ENCODE measurements around the gene DAP. TPM values are rescaled to one million over a fixed set of nuclear protein-coding genes. Genes with fewer than 3 reads are reported as not detected.

The DAP gene
- total and polyA plus RNA-seq, 2 experiments from 2014 or later = 30.0 to 105 TPM

DNA sequence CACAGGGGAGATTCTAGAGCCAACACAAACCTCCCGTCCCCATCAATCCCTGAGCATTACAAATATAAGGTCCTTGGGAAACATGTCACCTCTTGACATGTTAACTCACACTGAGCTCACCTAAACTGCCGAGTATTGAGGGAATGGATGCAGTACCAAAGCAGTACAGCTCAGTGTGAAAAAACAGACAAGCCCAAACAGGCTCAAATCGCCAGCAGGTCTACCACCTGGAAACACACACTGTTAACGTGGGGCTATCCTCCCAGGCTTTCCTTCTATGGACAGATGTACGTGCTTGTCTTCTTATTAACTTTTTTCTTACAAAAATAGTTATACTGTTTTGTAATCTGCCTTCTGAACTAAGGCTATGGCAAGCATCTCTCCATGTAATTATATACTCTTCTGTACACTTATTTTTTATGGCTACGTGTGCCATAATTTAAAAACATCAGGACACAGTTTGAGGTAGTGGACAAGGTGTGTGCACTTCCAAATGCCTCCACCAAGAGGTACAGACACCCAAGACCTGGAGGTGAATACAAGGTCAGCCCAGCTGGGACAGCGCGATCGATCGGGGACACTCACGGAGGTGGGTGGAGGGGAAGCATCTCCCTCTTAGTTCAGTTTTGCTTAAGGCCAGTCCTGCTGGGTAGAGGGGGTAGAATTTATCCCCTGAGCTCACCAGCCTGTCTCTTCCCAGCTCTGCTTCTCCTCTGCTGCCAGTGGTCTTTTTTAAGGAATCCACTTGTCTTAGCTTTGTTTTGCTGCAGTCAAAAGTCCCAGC is 76.5 kb downstream of the DAP start:
- H3K36me3 ChIP-seq = peaks cover 3% of the 10 kb centered on the region
- H3K9me3 ChIP-seq (ENCODE audit: low read depth) = no peaks in the 10 kb centered on the region
- no peak for DNase-seq (ENCODE audit: low read depth in 1 of 2, low spot score in 1 of 2)
- TF ChIP-seq, protein P1, sequence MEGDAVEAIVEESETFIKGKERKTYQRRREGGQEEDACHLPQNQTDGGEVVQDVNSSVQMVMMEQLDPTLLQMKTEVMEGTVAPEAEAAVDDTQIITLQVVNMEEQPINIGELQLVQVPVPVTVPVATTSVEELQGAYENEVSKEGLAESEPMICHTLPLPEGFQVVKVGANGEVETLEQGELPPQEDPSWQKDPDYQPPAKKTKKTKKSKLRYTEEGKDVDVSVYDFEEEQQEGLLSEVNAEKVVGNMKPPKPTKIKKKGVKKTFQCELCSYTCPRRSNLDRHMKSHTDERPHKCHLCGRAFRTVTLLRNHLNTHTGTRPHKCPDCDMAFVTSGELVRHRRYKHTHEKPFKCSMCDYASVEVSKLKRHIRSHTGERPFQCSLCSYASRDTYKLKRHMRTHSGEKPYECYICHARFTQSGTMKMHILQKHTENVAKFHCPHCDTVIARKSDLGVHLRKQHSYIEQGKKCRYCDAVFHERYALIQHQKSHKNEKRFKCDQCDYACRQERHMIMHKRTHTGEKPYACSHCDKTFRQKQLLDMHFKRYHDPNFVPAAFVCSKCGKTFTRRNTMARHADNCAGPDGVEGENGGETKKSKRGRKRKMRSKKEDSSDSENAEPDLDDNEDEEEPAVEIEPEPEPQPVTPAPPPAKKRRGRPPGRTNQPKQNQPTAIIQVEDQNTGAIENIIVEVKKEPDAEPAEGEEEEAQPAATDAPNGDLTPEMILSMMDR (IDR thresholded peaks at IDR 0.05; ENCODE audit: low read depth, low read length) = no peak
- H3K27me3 ChIP-seq = no peaks in the 10 kb centered on the region
- H3K27ac ChIP-seq = no peak overlapping the region
- no peak overlapping the region for H3K4me3 ChIP-seq
- H3K4me1 ChIP-seq (ENCODE audit: low read depth) = no peaks in the 10 kb centered on the region

DNA sequence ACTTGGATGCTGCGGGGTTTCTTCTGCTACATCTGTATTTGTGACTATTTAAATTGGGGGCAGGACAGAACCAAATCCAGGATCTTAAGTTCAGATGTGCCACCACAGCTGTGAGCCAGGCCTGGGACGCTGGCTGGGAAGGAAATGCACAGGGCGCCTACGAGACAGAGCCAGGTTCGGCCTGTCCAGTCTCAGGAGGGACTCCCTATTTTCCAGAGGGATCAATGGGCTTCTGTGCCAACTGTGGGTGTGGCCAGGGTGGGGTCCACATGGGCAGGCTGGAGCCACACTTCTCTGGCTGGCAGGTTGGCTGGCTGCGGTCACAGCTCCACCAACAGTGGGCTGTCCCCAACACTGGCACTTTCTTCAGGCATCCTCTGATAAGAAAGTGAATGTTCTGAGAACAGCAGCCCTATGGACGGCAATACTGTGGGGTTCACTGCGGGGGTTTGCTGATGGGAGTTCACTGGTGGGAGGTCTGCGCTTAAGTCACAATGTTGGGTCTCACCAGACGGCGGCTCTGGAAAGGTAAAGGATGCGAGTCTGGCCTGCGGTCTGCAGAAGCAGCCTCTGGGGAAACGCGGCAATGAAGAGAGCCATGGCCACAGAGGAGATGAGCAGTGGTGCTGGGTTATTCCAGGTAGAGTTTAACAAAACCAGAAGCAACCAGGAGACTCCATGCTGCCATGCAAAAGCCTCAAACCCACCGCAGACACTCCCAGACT is 78.1 kb downstream of the DAP start:
- Histone ChIP-seq H3K4me3 (no peak overlapping the region), H3K9me3 (ENCODE audit: low read depth) (no peaks in the 10 kb centered on the region), H3K27me3 (no peaks in the 10 kb centered on the region), H3K27ac (no peak overlapping the region), H3K4me1 (ENCODE audit: low read depth) (no peaks in the 10 kb centered on the region), H3K36me3 (peaks cover 3% of the 10 kb centered on the region)
- DNase-seq (ENCODE audit: low read depth in 1 of 2, low spot score in 1 of 2) = no peak
- TF ChIP-seq, protein P1 (IDR thresholded peaks at IDR 0.05; ENCODE audit: low read depth, low read length) = no peak

DNA sequence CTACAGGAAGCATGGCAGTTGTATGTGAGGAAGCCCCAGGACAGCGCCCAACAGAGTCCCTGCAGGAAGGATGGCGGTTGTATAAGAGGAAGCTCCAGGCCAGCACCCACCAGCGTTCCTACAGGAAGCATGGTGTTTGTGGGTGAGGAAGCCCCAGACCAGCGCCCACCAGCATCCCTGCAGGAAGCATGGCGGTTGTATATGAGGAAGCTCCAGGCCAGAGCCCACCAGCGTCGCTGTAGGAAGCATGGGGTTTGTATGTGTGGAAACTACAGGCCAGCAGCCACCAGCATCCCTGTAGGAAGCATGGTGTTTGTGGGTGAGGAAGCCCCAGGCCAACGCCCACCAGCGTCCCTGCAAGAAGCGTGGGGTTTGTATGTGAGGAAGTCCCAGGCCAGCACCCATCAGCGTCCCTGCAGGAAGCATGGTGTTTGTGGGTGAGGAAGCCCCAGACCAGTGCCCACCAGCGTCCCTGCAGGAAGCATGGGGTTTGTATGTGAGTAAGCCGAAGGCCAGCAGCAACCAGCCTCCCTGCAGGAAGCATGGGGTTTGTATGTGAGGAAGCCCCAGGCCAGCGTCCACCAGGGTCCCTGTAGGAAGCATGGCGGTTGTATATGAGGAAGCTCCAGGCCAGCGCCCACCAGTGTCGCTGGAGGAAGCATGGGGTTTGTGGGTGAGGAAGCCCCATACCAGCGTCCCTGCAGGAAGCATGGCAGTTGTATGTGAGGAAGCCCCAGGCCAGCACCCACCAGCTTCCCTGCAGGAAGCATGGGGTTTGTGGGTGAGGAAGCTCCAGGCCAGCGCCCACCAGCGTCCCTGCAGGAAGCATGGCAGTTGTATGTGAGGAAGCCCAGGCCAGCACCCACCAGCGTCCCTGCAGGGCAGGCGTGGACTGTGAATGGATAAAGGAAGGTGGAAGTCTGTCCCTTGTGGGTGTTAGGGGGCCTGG is 79.0 kb downstream of the DAP start:
- Histone ChIP-seq H3K27me3 (no peaks in the 10 kb centered on the region), H3K9me3 (ENCODE audit: low read depth) (no peaks in the 10 kb centered on the region), H3K4me1 (ENCODE audit: low read depth) (no peaks in the 10 kb centered on the region), H3K4me3 (no peak overlapping the region), H3K27ac (no peak overlapping the region), H3K36me3 (peaks cover 3% of the 10 kb centered on the region)
- TF ChIP-seq, protein P1 (IDR thresholded peaks at IDR 0.05; ENCODE audit: low read depth, low read length) = no peak
- no peak for DNase-seq (ENCODE audit: low read depth in 1 of 2, low spot score in 1 of 2)

DNA sequence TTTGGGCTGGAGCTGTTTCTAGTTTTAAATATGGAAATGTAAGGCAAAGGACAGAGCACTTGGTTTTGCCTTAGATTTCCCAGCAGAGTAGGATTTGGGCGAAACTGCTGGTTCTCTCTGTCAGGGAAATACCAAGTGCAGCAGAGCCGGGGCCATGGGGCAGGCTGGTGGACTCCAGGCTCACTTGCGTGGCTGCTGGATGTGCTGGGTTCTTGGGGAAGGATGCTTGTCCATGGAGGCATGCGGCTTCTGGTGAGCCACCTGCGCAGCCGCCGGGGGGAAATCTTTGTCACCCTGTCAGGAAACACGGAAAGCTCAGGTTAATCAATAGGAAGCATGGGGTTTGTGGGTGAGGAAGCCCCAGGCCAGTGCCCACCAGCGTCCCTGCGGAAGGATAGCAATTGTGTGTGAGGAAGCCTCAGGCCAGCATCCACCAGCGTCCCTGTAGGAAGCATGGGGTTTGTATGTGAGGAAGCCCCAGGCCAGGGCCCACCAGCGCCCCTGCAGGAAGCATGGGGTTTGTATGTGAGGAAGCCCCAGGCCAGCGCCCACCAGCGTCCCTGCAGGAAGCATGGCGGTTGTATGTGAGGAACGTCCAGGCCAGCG is 80.1 kb downstream of the DAP start:
- Histone ChIP-seq H3K9me3 (ENCODE audit: low read depth) (no peaks in the 10 kb centered on the region), H3K36me3 (peaks cover 3% of the 10 kb centered on the region), H3K4me3 (no peak overlapping the region), H3K27ac (no peak overlapping the region), H3K27me3 (no peaks in the 10 kb centered on the region), H3K4me1 (ENCODE audit: low read depth) (no peaks in the 10 kb centered on the region)
- TF ChIP-seq, protein P1 (IDR thresholded peaks at IDR 0.05; ENCODE audit: low read depth, low read length) = no peak
- DNase-seq (ENCODE audit: low read depth in 1 of 2, low spot score in 1 of 2) = no peak

Measured in cardiac muscle cell (in vitro differentiated cells and primary cell).